ENCODE data around the gene EARS2.

GRCh38 chr16:23562505-23562904, 5.4 kb upstream of the EARS2 start:
- TF ChIP-seq CTCF (optimal IDR thresholded peaks at IDR 0.05 in 1 of 3, IDR thresholded peaks at IDR 0.05 in 1 of 3, conservative IDR thresholded peaks at IDR 0.05 in 1 of 3; ENCODE audit: extremely low read depth in 1 of 3, insufficient read depth in 2 of 3, low read length in 3 of 3) (no peak), EZH2 (IDR thresholded peaks at IDR 0.05; ENCODE audit: low read length) (no peak)
